HG03175 (cell line): ENCODE data around the gene CYB561D1.

Experiments
- ATAC-seq: cut with Tn5 transposase; IDR thresholded peaks from one replicate; pipeline ENCODE4 v1.9.1; 2021; ENCODE audit warnings: mild to moderate bottlenecking, moderate library complexity; ENCODE audit not compliant: unreplicated experiment

Gene CYB561D1

DNA sequence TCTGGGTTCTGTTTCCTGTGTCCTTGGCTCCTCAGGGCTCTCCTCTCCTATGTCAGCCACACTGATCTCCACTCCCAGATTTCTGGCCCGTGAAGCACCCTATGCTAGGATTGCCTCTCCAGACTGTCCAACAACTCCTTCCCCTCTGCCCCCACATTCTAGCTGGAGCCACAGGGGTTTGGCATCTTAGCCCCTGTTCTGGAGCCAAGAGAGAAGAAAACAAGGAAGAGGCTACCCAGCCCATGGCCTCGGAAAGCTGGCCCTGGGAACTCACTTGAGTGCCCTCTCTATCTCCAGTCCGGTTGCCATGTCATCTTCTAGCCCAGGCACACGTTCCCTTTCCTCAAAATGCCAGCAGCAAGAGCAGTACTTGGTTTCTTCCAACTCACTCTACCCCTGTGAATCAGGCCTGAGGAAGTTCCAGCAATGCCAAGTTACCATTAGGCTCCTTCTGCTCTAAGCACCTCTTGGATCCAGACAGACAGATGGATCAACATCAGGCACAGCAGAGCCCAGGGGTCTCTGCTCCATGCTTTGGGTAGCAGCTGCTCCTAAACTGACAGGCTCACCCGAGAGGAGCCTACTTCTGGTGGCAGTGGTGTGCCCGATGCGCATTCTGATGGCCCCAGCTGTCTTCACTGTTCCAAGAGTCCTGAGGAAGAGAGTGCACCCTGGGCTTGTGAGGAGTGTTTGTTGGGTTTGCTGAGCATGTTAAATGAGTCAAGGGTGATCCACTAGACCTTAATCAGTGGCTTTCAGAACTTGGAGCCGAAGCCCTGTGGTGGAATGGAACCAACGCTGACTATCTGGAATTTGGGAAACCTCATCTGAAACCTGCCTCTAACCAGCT, 34.2 kb downstream of the CYB561D1 start:
- ATAC-seq: no peak

GRCh38 chr1:109528712-109529111, 34.8 kb downstream of the CYB561D1 start:
- ATAC-seq: no peak

DNA sequence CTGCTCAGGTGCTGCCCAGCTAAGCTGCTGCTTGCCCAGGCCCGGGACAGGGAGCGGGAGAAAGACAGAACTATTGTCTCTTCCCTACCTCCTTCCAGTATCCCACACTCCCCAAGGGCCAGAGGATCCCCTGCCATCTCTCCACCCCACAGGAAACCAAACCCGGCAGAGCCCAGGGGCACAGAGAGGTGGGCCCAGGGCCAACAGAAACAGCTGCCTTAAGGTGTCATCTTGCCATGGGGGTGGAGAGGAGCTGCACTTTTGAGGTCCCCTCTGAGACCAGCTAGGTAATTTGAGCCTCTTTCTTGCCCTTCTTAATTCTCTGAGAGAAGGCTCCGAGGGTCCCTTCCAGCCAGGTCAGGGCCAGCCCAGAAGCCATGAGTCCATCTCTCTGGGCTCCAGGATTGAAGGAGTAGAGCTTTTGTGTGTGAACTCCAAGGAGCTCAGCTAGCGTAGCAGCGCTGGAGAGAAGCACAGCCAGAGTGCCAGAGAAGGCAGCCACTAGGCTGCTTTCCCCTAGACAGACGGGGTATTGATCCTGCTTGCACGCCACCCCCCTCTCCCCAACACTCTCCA, 36.1 kb downstream of the CYB561D1 start:
- no peak for ATAC-seq

GRCh38 chr1:109530457-109531087, 36.7 kb downstream of the CYB561D1 start:
- no peak for ATAC-seq

DNA sequence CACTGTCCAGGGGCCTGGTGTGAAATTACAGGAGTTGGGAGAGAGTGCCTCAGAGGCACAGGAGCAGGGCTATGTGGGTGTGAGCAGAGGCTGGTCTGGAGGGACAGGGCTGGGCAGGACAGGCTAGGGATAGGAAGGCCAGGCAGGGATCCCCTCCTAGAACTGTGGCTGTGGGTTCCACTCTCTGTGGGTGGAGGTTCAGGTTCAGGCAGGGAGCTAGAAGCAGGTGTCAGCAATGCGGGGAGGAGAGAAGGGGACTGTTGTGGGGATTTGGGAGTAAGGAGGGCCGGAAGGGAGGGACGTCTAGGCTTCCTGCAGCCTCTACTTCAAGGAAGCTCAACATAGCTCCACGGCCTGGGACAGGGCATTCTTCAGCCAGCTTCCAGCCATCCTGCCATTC, 37.5 kb downstream of the CYB561D1 start:
- no peak for ATAC-seq

- ATAC-seq: peak; percentile 6
Observed at GRCh38 chr1:109531826-109532364, 38.0 kb downstream of the CYB561D1 start.

GRCh38 chr1:109532365-109533136, 38.7 kb downstream of the CYB561D1 start:
- peak; percentile 68 for ATAC-seq

DNA sequence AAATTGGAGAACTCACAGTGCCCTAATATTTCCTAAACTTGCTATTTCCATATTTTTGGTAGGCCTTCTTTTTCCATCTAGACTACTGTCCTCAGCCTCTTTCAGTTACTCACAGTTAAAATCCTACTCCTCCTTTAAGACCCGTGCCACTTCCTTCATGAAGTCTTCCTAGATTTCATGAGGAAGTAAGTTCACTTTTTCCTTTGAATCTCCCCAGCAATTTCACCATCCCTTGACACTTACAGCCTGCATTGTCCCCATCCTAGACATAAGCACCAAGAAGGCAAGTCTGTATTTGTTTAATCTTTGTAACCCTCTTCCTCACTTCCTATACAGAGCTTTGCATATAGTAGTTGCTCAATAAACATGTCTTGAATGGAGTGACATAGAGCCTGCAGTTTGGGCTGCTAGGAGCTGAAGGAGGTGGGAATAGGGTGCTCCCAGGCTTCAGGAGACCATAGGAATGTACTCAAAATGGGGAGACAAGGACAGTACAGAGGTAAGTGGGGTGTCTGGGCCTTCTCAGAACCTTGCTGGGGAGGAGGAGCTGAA, 40.5 kb downstream of the CYB561D1 start:
- ATAC-seq: no peak

DNA sequence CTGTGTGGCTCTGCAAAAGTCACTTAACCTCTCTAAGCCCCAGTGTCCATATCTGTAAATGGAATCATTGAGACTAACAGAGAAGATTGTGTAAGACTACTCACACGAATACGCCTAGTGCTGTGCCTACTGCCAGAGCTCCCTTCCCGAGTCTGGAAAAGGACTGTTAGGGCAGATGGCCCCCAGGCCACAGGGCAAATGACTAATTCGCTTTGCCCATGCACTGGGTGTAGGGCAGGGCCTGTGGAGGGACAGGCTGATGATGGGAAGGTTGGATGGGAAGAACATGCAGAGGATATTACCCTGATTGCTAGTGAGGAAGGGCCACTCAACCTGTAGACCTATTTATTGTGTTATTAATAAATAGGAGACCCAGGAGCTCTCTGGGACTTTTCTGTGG, 41.6 kb downstream of the CYB561D1 start:
- no peak for ATAC-seq

DNA sequence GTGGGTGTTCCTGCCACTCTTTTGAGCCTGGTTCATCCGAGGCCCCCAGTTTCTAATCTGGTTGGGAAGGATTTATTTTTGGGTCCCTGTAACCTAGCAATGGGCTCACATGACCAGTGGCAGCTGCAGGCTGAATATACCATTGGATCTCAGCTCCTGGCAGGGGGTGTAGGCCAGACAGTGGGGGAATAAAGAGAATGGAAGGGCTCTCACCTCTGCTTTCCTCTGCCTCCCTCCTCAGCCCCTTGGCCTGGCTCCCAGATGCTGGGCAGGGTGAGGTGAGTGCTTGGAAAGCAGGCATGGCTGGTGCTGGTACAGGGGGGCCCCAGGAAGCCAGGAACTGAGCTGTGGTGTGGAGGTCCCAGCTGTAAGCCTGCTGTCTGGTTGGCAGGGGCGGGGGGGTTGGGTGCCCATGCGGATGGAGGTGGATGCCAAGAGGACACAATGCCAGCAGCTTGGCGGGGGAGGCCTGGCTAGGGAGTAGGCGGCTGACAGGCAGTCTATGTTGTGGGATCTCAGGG, 42.1 kb downstream of the CYB561D1 start:
- no peak for ATAC-seq

GRCh38 chr1:109537450-109538178, 43.7 kb downstream of the CYB561D1 start:
- no peak for ATAC-seq

- ATAC-seq: no peak
Observed at GRCh38 chr1:109538827-109539555, 45.1 kb downstream of the CYB561D1 start.

DNA sequence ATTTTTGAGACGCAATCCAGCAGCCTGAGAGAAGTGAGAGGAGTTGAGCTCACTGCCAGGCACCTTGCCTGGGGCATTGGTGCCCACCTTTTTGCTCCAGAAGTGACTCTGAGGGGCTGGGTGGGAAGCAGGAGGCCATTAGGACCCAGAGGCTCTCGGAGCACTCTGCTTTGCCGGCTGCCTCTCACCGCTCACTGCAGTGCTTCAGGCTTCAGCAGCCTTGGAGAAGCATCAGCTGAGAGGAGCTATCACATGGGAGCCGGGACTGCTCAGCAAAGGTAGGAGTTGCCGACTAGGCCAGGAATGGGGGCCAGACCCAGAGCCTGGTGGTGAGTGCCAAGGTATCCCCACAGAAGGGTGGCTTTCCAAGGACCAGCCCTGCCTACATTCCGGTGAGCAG, 45.8 kb downstream of the CYB561D1 start, which contains the start of gene GPR61:
Gene GPR61 (plus strand): TSS at position 197 of the 400 bp plus-strand sequence. CDS start 3,151 bp downstream, outside the sequence.
- ATAC-seq: no peak

- no peak for ATAC-seq
Observed at GRCh38 chr1:109541102-109541501, 47.2 kb downstream of the CYB561D1 start.

DNA sequence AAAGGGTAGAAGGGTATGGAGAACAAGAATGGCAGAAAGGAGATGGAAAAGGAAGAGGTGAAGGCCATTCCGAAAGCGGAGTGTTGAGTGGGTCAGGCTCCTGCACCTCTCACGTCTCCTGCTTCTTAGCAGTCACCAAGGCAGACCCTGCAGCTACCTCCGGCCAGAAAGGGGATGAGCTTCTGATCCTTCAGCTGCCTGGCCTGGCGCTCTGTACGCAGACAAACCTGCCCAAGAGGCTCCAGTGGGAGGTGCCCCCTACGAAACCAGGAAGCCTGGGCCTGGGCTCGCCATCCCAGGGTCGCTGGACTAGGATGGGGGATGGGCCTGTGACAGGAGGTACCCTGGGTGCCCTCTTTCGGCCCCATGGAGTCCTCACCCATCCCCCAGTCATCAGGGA, 48.8 kb downstream of the CYB561D1 start:
- no peak for ATAC-seq

- ATAC-seq: no peak
Observed at GRCh38 chr1:109543283-109543987, 49.5 kb downstream of the CYB561D1 start.

DNA sequence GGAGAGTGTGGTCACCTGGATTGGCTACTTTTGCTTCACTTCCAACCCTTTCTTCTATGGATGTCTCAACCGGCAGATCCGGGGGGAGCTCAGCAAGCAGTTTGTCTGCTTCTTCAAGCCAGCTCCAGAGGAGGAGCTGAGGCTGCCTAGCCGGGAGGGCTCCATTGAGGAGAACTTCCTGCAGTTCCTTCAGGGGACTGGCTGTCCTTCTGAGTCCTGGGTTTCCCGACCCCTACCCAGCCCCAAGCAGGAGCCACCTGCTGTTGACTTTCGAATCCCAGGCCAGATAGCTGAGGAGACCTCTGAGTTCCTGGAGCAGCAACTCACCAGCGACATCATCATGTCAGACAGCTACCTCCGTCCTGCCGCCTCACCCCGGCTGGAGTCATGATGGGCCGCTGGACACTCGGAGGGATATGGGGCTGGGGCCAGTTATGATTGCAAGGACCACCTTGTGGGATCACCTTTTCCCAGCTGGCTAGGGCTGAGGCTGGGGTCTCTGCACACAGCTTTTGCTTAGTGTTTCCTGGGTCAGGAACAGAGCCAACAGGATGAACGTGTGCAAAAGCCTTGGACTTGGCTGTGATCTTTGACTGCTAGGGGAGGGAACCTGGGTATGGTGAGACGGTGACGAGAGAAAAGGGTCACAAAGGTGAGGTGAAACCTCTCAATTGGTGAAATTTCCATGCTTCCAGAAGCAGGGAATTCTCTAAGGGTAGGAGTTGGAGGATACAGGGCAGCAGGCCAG, 50.3 kb downstream of the CYB561D1 start:
- no peak for ATAC-seq
